NB4 (cell line): ENCODE results near the gene STT3B.
A peak's percentile ranks its signal among the peaks of the same experiment; 100 is the strongest.

Experiments used
- MYC ChIP-seq: IDR thresholded peaks from 2 replicates; pipeline ENCODE4 v1.6.1; 2011; ENCODE audit warnings: low read depth, low read length
- POLR2A ChIP-seq: IDR thresholded peaks from 2 replicates; pipeline ENCODE4 v1.6.1; 2011; ENCODE audit warnings: mild to moderate bottlenecking; ENCODE audit not compliant: insufficient read length; ENCODE audit errors: extremely low read depth
- TF ChIP-seq, protein P1 (sequence below): IDR thresholded peaks from one replicate; pipeline ENCODE4 v1.5.1; 2012; ENCODE audit warnings: low read depth, low read length
- TF ChIP-seq, protein P2 (sequence below): IDR thresholded peaks from 2 replicates; pipeline ENCODE4 v1.6.1; 2011; ENCODE audit warnings: low read depth, low read length

GRCh38 chr3:31505371-31506048 lies 27.2 kb upstream of the STT3B start:
- TF ChIP-seq, protein P1, sequence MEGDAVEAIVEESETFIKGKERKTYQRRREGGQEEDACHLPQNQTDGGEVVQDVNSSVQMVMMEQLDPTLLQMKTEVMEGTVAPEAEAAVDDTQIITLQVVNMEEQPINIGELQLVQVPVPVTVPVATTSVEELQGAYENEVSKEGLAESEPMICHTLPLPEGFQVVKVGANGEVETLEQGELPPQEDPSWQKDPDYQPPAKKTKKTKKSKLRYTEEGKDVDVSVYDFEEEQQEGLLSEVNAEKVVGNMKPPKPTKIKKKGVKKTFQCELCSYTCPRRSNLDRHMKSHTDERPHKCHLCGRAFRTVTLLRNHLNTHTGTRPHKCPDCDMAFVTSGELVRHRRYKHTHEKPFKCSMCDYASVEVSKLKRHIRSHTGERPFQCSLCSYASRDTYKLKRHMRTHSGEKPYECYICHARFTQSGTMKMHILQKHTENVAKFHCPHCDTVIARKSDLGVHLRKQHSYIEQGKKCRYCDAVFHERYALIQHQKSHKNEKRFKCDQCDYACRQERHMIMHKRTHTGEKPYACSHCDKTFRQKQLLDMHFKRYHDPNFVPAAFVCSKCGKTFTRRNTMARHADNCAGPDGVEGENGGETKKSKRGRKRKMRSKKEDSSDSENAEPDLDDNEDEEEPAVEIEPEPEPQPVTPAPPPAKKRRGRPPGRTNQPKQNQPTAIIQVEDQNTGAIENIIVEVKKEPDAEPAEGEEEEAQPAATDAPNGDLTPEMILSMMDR = no peak
- TF ChIP-seq POLR2A (no peak), MYC (0 out of 2 replicates have a peak, but pooled peaks have one; percentile 11)
- TF ChIP-seq, protein P2, sequence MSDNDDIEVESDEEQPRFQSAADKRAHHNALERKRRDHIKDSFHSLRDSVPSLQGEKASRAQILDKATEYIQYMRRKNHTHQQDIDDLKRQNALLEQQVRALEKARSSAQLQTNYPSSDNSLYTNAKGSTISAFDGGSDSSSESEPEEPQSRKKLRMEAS = no peak
